GM18505 (cell line): ENCODE data around the gene BCL2L12.

Experiments used
- ATAC-seq: cut with Tn5 transposase; IDR thresholded peaks from one replicate; pipeline ENCODE4 v1.9.1; 2021; ENCODE audit not compliant: unreplicated experiment
- POLR2A ChIP-seq: IDR thresholded peaks from 4 replicates; pipeline ENCODE4 v1.6.1; 2011; ENCODE audit warnings: borderline replicate concordance; ENCODE audit not compliant: insufficient read depth, insufficient read length; ENCODE audit errors: extremely low read depth

Gene BCL2L12

GRCh38 chr19:49664171-49665035, 1.3 kb upstream of the BCL2L12 start:
- peak; percentile 51 for ATAC-seq

GRCh38 chr19:49665036-49665350, 740 bp upstream of the BCL2L12 start:
- ATAC-seq = no peak
- no peak for TF ChIP-seq POLR2A

More at GRCh38 chr19:49664171-49665035, 1.3 kb upstream of the BCL2L12 start:
- TF ChIP-seq POLR2A = peak; percentile 69

- TF ChIP-seq POLR2A = no peak
- ATAC-seq = no peak
Observed at GRCh38 chr19:49666120-49666444, 349 bp downstream of the BCL2L12 start.

GRCh38 chr19:49667473-49667872, 1.7 kb downstream of the BCL2L12 start:
- TF ChIP-seq POLR2A = no peak
- ATAC-seq = no peak

- no peak for TF ChIP-seq POLR2A
- ATAC-seq = no peak
Observed at GRCh38 chr19:49669516-49669915, 3.8 kb downstream of the BCL2L12 start.

GRCh38 chr19:49672131-49672919, 6.6 kb downstream of the BCL2L12 start:
- no peak for TF ChIP-seq POLR2A
- no peak for ATAC-seq

GRCh38 chr19:49676136-49676783, 10.5 kb downstream of the BCL2L12 start:
- ATAC-seq = peak; percentile 21
- TF ChIP-seq POLR2A = peak; percentile 93

GRCh38 chr19:49676784-49677230, 11.1 kb downstream of the BCL2L12 start:
- no peak for TF ChIP-seq POLR2A
- ATAC-seq = peak; percentile 56

GRCh38 chr19:49677231-49677900, 11.6 kb downstream of the BCL2L12 start, which contains the start of gene PRMT1:
Gene PRMT1 (plus strand): TSS chr19:49677271. CDS start chr19:49677281, 10 bp downstream.
- TF ChIP-seq POLR2A = peak; percentile 94
- ATAC-seq = no peak

- ATAC-seq = no peak
- TF ChIP-seq POLR2A = no peak
Observed at GRCh38 chr19:49677901-49678674, 12.4 kb downstream of the BCL2L12 start.

- no peak for ATAC-seq
- no peak for TF ChIP-seq POLR2A
Observed at GRCh38 chr19:49678985-49679770, 13.4 kb downstream of the BCL2L12 start.
